Loucy (cell line): ENCODE data around the gene MYCBP2.

ENCODE experiments used
- H2AFZ ChIP-seq: fragments of 200-600 bp; sonication (generic); 2 replicates; pipeline ENCODE4 v1.6.0; 2016; ENCODE audit warnings: antibody characterized with exemption, mild to moderate bottlenecking, low read length, moderate library complexity
- H3F3A ChIP-seq: fragments of 200-600 bp; 2 replicates; pipeline ENCODE4 v1.6.0; 2016; ENCODE audit warnings: antibody characterized with exemption, low read depth, mild to moderate bottlenecking
- H3K27me3 ChIP-seq: fragments of 200-600 bp; sonication (generic); 2 replicates; pipeline ENCODE4 v1.6.1; 2014; ENCODE audit warnings: low read length, mild to moderate bottlenecking; ENCODE audit not compliant: insufficient read depth, poor library complexity, severe bottlenecking
- H3K36me3 ChIP-seq: fragments of 200-600 bp; sonication (generic); 2 replicates; pipeline ENCODE4 v1.6.1; 2016; ENCODE audit warnings: low read length; ENCODE audit not compliant: insufficient read depth
- H3K4me1 ChIP-seq: fragments of 200-600 bp; sonication (generic); 2 replicates; pipeline ENCODE4 v1.5.1; 2014; ENCODE audit warnings: low read length, mild to moderate bottlenecking; ENCODE audit not compliant: insufficient read depth, poor library complexity, severe bottlenecking
- H3K4me2 ChIP-seq: fragments of 200-600 bp; sonication (generic); 2 replicates; pipeline ENCODE4 v1.6.0; 2014; ENCODE audit warnings: antibody characterized with exemption, low read length, low read depth, mild to moderate bottlenecking; ENCODE audit not compliant: poor library complexity, severe bottlenecking
- H3K4me3 ChIP-seq: fragments of 200-600 bp; sonication (generic); 2 replicates; pipeline ENCODE4 v1.5.1; 2014; ENCODE audit warnings: low read length, mild to moderate bottlenecking, mixed read lengths; ENCODE audit not compliant: poor library complexity, severe bottlenecking
- H3K79me2 ChIP-seq: fragments of 200-600 bp; sonication (generic); 2 replicates; pipeline ENCODE4 v1.6.1; 2014; ENCODE audit warnings: low read length; ENCODE audit not compliant: insufficient read depth
- H3K9ac ChIP-seq: fragments of 200-600 bp; sonication (generic); 2 replicates; pipeline ENCODE4 v1.6.0; 2014; ENCODE audit warnings: mild to moderate bottlenecking, low read depth, low read length, moderate library complexity; ENCODE audit not compliant: poor library complexity, severe bottlenecking
- H3K9me2 ChIP-seq: fragments of 200-600 bp; sonication (generic); replicated peaks from 2 replicates; pipeline ENCODE4 v1.6.1; 2016; ENCODE audit warnings: low read depth, low read length, mixed read lengths
- H3K9me3 ChIP-seq: fragments of 200-600 bp; sonication (generic); 2 replicates; pipeline ENCODE4 v1.6.1; 2014; ENCODE audit warnings: mild to moderate bottlenecking, antibody characterized with exemption, low read length, low read depth; ENCODE audit not compliant: insufficient read depth
- H4K20me1 ChIP-seq: fragments of 200-600 bp; sonication (generic); 2 replicates; pipeline ENCODE4 v1.6.0; 2014; ENCODE audit warnings: antibody characterized with exemption, low read length, mild to moderate bottlenecking; ENCODE audit not compliant: insufficient read depth, poor library complexity, severe bottlenecking
- CTCF ChIP-seq: fragments of 200-600 bp; sonication (generic); conservative IDR thresholded peaks from 2 replicates; pipeline ENCODE4 v1.5.1; 2014; ENCODE audit warnings: mild to moderate bottlenecking, antibody characterized with exemption, low read length
- EZH2phosphoT487 ChIP-seq: fragments of 200-600 bp; IDR thresholded peaks from 2 replicates; pipeline ENCODE4 v1.6.1; 2018; ENCODE audit warnings: antibody characterized with exemption, mild to moderate bottlenecking, moderate library complexity, borderline replicate concordance

The MYCBP2 gene

GRCh38 chr13:77040835-77041234, 286.1 kb downstream of the MYCBP2 start:
- H3K4me3 ChIP-seq = no peak overlapping the region
- H3K4me1 ChIP-seq = no peaks in the 10 kb centered on the region
- no peaks in the 10 kb centered on the region for H3K9me2 ChIP-seq
- no peaks in the 10 kb centered on the region for H3K27me3 ChIP-seq
- no peak for TF ChIP-seq EZH2phosphoT487
- no peak for TF ChIP-seq CTCF
- no peaks in the 10 kb centered on the region for H4K20me1 ChIP-seq
- no peak overlapping the region for H3K4me2 ChIP-seq
- no peak overlapping the region for H2AFZ ChIP-seq
- no peaks in the 10 kb centered on the region for H3K79me2 ChIP-seq
- H3F3A ChIP-seq = no peaks in the 10 kb centered on the region
- no peaks in the 10 kb centered on the region for H3K9me3 ChIP-seq
- no peak overlapping the region for H3K9ac ChIP-seq
- peaks cover 12% of the 10 kb centered on the region; the same call in 1 of the 2 replicates for H3K36me3 ChIP-seq

DNA sequence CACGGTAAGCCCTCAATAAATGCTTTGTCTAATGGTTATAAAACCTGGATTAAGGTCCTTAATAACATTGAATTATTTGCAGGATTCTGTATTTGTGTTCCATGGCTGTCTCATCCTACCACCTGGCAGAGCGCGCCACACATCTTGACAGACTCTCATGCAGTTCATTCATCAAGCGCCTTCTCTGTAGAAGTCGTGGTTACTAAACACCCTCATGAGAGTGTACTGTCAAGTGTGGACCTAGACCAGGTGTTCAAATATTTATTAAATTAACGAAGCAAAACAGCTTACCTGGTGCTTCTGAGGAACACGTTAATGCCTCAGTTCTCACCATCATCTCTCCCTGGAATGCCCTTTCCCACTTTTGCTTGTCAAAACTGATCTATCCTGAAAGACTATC, 286.8 kb downstream of the MYCBP2 start:
- Histone ChIP-seq H3K9me2 (no peaks in the 10 kb centered on the region), H3K9me3 (no peaks in the 10 kb centered on the region), H3K4me2 (no peak overlapping the region), H3F3A (no peaks in the 10 kb centered on the region), H3K4me1 (no peaks in the 10 kb centered on the region), H4K20me1 (no peaks in the 10 kb centered on the region), H3K36me3 (peaks cover 7% of the 10 kb centered on the region; the same call in 1 of the 2 replicates), H2AFZ (no peak overlapping the region), H3K4me3 (no peak overlapping the region), H3K9ac (no peak overlapping the region), H3K27me3 (no peaks in the 10 kb centered on the region), H3K79me2 (no peaks in the 10 kb centered on the region)
- TF ChIP-seq CTCF (no peak), EZH2phosphoT487 (no peak)

- H2AFZ ChIP-seq = no peak overlapping the region
- H3K4me1 ChIP-seq = no peaks in the 10 kb centered on the region
- H3K9me2 ChIP-seq = no peaks in the 10 kb centered on the region
- TF ChIP-seq CTCF (no peak), EZH2phosphoT487 (no peak)
- H3K4me3 ChIP-seq = no peak overlapping the region
- H3K4me2 ChIP-seq = no peak overlapping the region
- H4K20me1 ChIP-seq = no peaks in the 10 kb centered on the region
- H3K27me3 ChIP-seq = no peaks in the 10 kb centered on the region
- no peaks in the 10 kb centered on the region for H3K36me3 ChIP-seq
- H3K79me2 ChIP-seq = no peaks in the 10 kb centered on the region
- H3F3A ChIP-seq = no peaks in the 10 kb centered on the region
- H3K9ac ChIP-seq = no peak overlapping the region
- H3K9me3 ChIP-seq = no peaks in the 10 kb centered on the region
Measured at GRCh38 chr13:77038907-77039480, 287.9 kb downstream of the MYCBP2 start.
